PC-3 (cell line): ENCODE data around the gene CDK19. TPM values are rescaled to one million over a fixed set of nuclear protein-coding genes. Genes with fewer than 3 reads are reported as not detected.

Experiments used
- ATAC-seq: fragments of 200-7000 bp; cut with Tn5 transposase; 2 replicates; pipeline ENCODE4 v1.9.1; 2020; ENCODE audit warnings: mild to moderate bottlenecking, moderate library complexity
- Bru-seq: library from RNA; stranded (reverse); fragments of 400-500 nt; gene quantifications from one replicate; lab custom pipeline; 2021; lab: Mats Ljungman, UMichigan
- BruChase-seq, 2 experiments: library from RNA; stranded (reverse); fragments of 400-500 nt; gene quantifications; one replicate each; lab custom pipeline; 2021; lab: Mats Ljungman, UMichigan
- BruUV-seq: library from RNA; stranded (reverse); fragments of 400-500 nt; replicated peaks from 2 replicates; lab custom pipeline; 2021; lab: Mats Ljungman, UMichigan
- CTCF ChIA-PET: fragments of 300-600 bp; sonication (Branson Sonifier 250); formaldehyde crosslinking; loops from one replicate; lab custom pipeline; 2022; ENCODE audit warnings: antibody characterized with exemption; lab: Charles Lee
- POLR2A ChIA-PET: fragments of 300-600 bp; sonication (Branson Sonifier 250); formaldehyde crosslinking; loops from one replicate; lab custom pipeline; 2022; ENCODE audit warnings: antibody characterized with exemption; ENCODE audit not compliant: unreplicated experiment; lab: Charles Lee
- DNase-seq: peaks from one replicate; pipeline ENCODE4 v3.0.0-alpha.2; 2015
- H2AFZ ChIP-seq: fragments of 300-600 bp; sonication (generic); 2 replicates; pipeline ENCODE4 v1.6.0; 2016; ENCODE audit warnings: antibody characterized with exemption, low read length
- H3F3A ChIP-seq: fragments of 300-600 bp; sonication (generic); one replicate; pipeline ENCODE4 v1.6.0; 2017; ENCODE audit warnings: antibody characterized with exemption, low read length, control low read depth, mild to moderate bottlenecking; ENCODE audit not compliant: unreplicated experiment
- H3K27ac ChIP-seq: fragments of 300-600 bp; sonication (generic); 2 replicates; pipeline ENCODE4 v1.5.1; 2016; ENCODE audit warnings: mild to moderate bottlenecking, low read length
- H3K27me3 ChIP-seq: fragments of 300-600 bp; sonication (generic); 2 replicates; pipeline ENCODE4 v1.6.1; 2016; ENCODE audit warnings: low read length, mixed read lengths
- H3K36me3 ChIP-seq: fragments of 300-600 bp; sonication (generic); 2 replicates; pipeline ENCODE4 v1.6.1; 2016; ENCODE audit warnings: low read depth, mixed run types, low read length, mixed read lengths
- H3K4me1 ChIP-seq: fragments of 300-600 bp; sonication (generic); 2 replicates; pipeline ENCODE4 v1.5.1; 2016; ENCODE audit warnings: low read length; ENCODE audit not compliant: insufficient read depth
- H3K4me2 ChIP-seq: fragments of 300-600 bp; sonication (generic); 2 replicates; pipeline ENCODE4 v1.6.0; 2016; ENCODE audit warnings: low read length
- H3K4me3 ChIP-seq: fragments of 300-600 bp; sonication (generic); 2 replicates; pipeline ENCODE4 v1.5.1; 2016; ENCODE audit warnings: mild to moderate bottlenecking, low read length, mixed read lengths
- H3K79me2 ChIP-seq: fragments of 300-600 bp; sonication (generic); 2 replicates; pipeline ENCODE4 v1.6.1; 2017; ENCODE audit warnings: low read length, mixed read lengths
- H3K9ac ChIP-seq: fragments of 300-600 bp; sonication (generic); 2 replicates; pipeline ENCODE4 v1.6.0; 2016; ENCODE audit warnings: mild to moderate bottlenecking, low read length
- H3K9me2 ChIP-seq: fragments of 300-600 bp; sonication (generic); replicated peaks from 2 replicates; pipeline ENCODE4 v1.6.1; 2016; ENCODE audit warnings: mixed run types, low read length, mixed read lengths
- H3K9me3 ChIP-seq: fragments of 300-600 bp; sonication (generic); 2 replicates; pipeline ENCODE4 v1.6.1; 2016; ENCODE audit warnings: low read length, mixed read lengths
- H4K20me1 ChIP-seq: fragments of 300-600 bp; sonication (generic); 2 replicates; pipeline ENCODE4 v1.6.1; 2016; ENCODE audit warnings: low read length, mixed read lengths
- EZH2 ChIP-seq: fragments of 300-600 bp; sonication (generic); IDR thresholded peaks from one replicate; pipeline ENCODE4 v1.6.1; 2017; ENCODE audit warnings: antibody characterized with exemption, mild to moderate bottlenecking, low read length; ENCODE audit not compliant: unreplicated experiment
- EZH2phosphoT487 ChIP-seq: fragments of 300-600 bp; sonication (generic); IDR thresholded peaks from 2 replicates; pipeline ENCODE4 v1.6.1; 2018; ENCODE audit warnings: mild to moderate bottlenecking, antibody characterized with exemption, low read length, borderline replicate concordance
- intact Hi-C: fragments of 100-400 bp; cut with micrococcal nuclease; formaldehyde crosslinking; loops from 2 replicates; pipeline ENCODE4 v1.9.0; 2023
- long read RNA-seq: library from polyadenylated mRNA; unstranded; transcript quantifications from one replicate; pipeline ENCODE4 v2.0.0, GENCODE V29; 2021; ENCODE audit not compliant: unreplicated experiment
- total RNA-seq: library from RNA; depleted of rRNA; stranded (reverse); fragments of >200 nt; gene quantifications from 2 replicates; pipeline ENCODE4 v1.2.3, GENCODE V29; 2014; rRNA removed
- TF ChIP-seq, protein P1 (sequence below): fragments of 300-600 bp; sonication (generic); conservative IDR thresholded peaks from 2 replicates; pipeline ENCODE4 v1.5.1; 2017; ENCODE audit warnings: antibody characterized with exemption, low read depth, mild to moderate bottlenecking, low read length

CDK19 gene
- total RNA-seq (4.2 and 5.4 TPM in 2 replicates), Bru-seq, nascent RNA (percentile 71 among the genes with signal in this experiment), BruChase-seq, experiment 1, labeled RNA remaining after a 6-hour chase (percentile 68 among the genes with signal in this experiment), BruChase-seq, experiment 2, labeled RNA remaining after a 2-hour chase (percentile 67 among the genes with signal in this experiment)
- long read RNA-seq, full-length matches to known transcripts: 5 of 26 reads
- long read RNA-seq, partial matches to known transcripts: 14 of 26 reads
- long read RNA-seq, other reads (novel, unspliced or antisense): 7 of 26 reads

DNA sequence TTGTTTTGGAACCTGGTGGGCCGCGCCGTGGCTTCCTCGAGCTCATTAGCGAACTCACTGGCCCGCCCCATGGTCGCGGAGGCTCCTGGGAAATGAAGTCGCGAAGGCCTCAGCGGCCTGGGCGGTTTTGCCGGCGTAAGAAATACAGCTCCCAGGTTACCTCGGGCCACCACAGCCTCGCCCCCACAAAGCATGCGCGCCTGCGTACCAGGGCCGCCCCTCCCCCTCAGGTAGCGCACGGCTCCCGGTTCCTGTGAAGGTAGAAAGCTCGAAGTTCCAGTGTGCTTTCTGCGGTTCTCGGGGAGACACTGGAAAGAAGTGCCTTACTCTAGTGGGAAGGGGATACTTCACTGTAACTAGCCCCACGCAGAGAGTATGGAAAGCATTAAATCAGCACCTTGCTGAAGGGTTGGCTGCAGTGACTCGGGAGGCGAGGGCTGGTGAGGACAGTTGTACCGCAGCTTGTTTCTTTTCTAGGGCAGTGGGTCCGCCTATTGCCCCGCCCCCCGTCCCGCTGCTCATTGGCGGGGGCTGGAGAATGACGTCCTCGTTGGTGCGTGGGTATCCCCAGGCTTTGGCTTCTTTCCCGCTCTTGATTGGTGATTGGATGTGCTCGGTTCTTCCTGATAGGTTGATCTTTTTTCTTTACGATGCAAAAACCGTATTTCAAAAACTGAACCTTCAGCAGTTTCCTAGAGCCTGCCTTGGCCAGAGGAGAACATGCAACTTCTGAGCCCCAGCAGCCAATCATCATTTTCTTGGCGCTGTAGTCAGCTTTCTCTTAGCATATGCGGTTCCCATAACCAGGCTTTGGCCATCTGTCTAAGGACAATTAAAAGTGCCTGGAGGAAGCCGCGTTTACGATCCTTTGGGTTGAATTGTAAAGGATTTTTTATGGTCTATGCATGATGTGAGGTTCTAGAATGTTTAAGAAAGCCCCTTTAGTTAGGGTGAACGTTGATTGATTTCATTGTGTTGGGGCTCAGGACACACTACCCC, at the start of gene CDK19:
Gene CDK19, minus strand, starts transcription at position 59 of the 999 bp plus-strand sequence. CDS start 333 bp downstream, outside the sequence.
- H3F3A ChIP-seq: no peaks in the 10 kb centered on the region
- no peaks in the 10 kb centered on the region for H3K27me3 ChIP-seq
- H3K27ac ChIP-seq: peak within 1 kb of the TSS; percentile 86
- TF ChIP-seq EZH2phosphoT487 (no peak), EZH2 (no peak)
- TF ChIP-seq, protein P1, sequence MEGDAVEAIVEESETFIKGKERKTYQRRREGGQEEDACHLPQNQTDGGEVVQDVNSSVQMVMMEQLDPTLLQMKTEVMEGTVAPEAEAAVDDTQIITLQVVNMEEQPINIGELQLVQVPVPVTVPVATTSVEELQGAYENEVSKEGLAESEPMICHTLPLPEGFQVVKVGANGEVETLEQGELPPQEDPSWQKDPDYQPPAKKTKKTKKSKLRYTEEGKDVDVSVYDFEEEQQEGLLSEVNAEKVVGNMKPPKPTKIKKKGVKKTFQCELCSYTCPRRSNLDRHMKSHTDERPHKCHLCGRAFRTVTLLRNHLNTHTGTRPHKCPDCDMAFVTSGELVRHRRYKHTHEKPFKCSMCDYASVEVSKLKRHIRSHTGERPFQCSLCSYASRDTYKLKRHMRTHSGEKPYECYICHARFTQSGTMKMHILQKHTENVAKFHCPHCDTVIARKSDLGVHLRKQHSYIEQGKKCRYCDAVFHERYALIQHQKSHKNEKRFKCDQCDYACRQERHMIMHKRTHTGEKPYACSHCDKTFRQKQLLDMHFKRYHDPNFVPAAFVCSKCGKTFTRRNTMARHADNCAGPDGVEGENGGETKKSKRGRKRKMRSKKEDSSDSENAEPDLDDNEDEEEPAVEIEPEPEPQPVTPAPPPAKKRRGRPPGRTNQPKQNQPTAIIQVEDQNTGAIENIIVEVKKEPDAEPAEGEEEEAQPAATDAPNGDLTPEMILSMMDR: no peak
- no peaks in the 10 kb centered on the region for H3K9me3 ChIP-seq
- no peaks in the 10 kb centered on the region for H3K9me2 ChIP-seq
- no peaks in the 10 kb centered on the region for H4K20me1 ChIP-seq
- no peaks in the 10 kb centered on the region for H3K36me3 ChIP-seq
- peak; percentile 87 for ATAC-seq
- peaks cover 35% of the 10 kb centered on the region for H3K79me2 ChIP-seq
- H3K4me3 ChIP-seq: peak within 1 kb of the TSS; percentile 94
- ChIA-PET CTCF (interaction anchor here (0.5 to 1.0 kb wide), 5 partner anchors 61 to 332 kb away, joined by 3 to 6 read pairs (median 4); no protein-coding TSS in a partner anchor), POLR2A (interaction anchor here (0.6 to 2.1 kb wide), 10 partner anchors 16 to 332 kb away, joined by 3 to 33 read pairs (median 4); partner anchors contain the start of genes AMD1 and GTF3C6)
- peaks cover 29% of the 10 kb centered on the region for H3K4me1 ChIP-seq
- peak within 1 kb of the TSS; percentile 77 for H3K9ac ChIP-seq
- H2AFZ ChIP-seq: peak within 1 kb of the TSS; percentile 83
- BruUV-seq: TSS peak; percentile 76
- intact Hi-C loops: loop anchor here (1.0 to 5.0 kb wide), 5 partner anchors 62 to 287 kb away; no protein-coding TSS in a partner anchor
- peak; percentile 96 for DNase-seq
- H3K4me2 ChIP-seq: peak within 1 kb of the TSS; percentile 96

GRCh38 chr6:110864824-110865223, 49.6 kb upstream of the CDK19 start:
- TF ChIP-seq EZH2phosphoT487 (no peak), EZH2 (no peak)
- TF ChIP-seq, protein P1: no peak
- H2AFZ ChIP-seq: no peak overlapping the region
- intact Hi-C loops: no loop called here
- H3K27ac ChIP-seq: no peak overlapping the region
- H4K20me1 ChIP-seq: no peaks in the 10 kb centered on the region
- H3K4me3 ChIP-seq: no peak overlapping the region
- H3K4me1 ChIP-seq: no peaks in the 10 kb centered on the region
- H3K27me3 ChIP-seq: no peaks in the 10 kb centered on the region
- H3K36me3 ChIP-seq: no peaks in the 10 kb centered on the region
- no peak overlapping the region for H3K9ac ChIP-seq
- no peak overlapping the region for H3K4me2 ChIP-seq
- POLR2A ChIA-PET: no interaction called here
- DNase-seq: no peak
- no peaks in the 10 kb centered on the region for H3F3A ChIP-seq
- ATAC-seq: no peak
- no TSS peak for BruUV-seq
- CTCF ChIA-PET: interaction anchor here (0.6 kb wide), 1 partner anchor 16 kb away, joined by 3 read pairs; no protein-coding TSS in a partner anchor
- H3K9me2 ChIP-seq: no peaks in the 10 kb centered on the region
- no peaks in the 10 kb centered on the region for H3K79me2 ChIP-seq
- H3K9me3 ChIP-seq: no peaks in the 10 kb centered on the region
